Caco-2 (cell line): ENCODE data around the gene POLD1. TPM values are rescaled to one million over a fixed set of nuclear protein-coding genes. Genes with fewer than 3 reads are reported as not detected.

Experiments used
- BruUV-seq: library from RNA; stranded (reverse); fragments of 400-500 nt; replicated peaks from 2 replicates; lab custom pipeline; 2021; lab: Mats Ljungman, UMichigan
- CTCF ChIA-PET: fragments of 300-600 bp; sonication (Branson Sonifier 250); formaldehyde crosslinking; loops from one replicate; lab custom pipeline; 2022; ENCODE audit warnings: antibody characterized with exemption; lab: Charles Lee
- POLR2A ChIA-PET: fragments of 300-600 bp; sonication (Branson Sonifier 250); formaldehyde crosslinking; loops from one replicate; lab custom pipeline; 2022; ENCODE audit warnings: antibody characterized with exemption; lab: Charles Lee
- DNase-seq, 2 experiments: peaks; one replicate each; pipeline versions ENCODE4 v3.0.0 to v3.0.0-alpha.2; 2020 to 2022
- H3K27me3 ChIP-seq: replicated peaks from 2 replicates; pipeline ENCODE4 v1.6.0; 2011; ENCODE audit warnings: low read length; ENCODE audit not compliant: control insufficient read depth, insufficient read depth
- H3K36me3 ChIP-seq: 2 replicates; pipeline ENCODE4 v1.5.1; 2011; ENCODE audit warnings: low read length; ENCODE audit not compliant: control insufficient read depth, insufficient read depth
- H3K4me1 ChIP-seq: fragments of 250-450 bp; sonication (Bioruptor Pico); 2 replicates; pipeline ENCODE4 v1.5.1; 2020; ENCODE audit warnings: mild to moderate bottlenecking
- H3K4me3 ChIP-seq: 2 replicates; pipeline ENCODE4 v1.5.1; 2011; ENCODE audit warnings: low read depth, mild to moderate bottlenecking, control low read depth, low read length
- H3K9me3 ChIP-seq: fragments of 250-450 bp; sonication (Bioruptor Pico); 2 replicates; pipeline ENCODE4 v1.5.1; 2020; ENCODE audit warnings: mild to moderate bottlenecking, moderate library complexity
- H3K27ac Mint-ChIP-seq: one replicate; pipeline ENCODE4 v1.8.0; 2022; ENCODE audit warnings: mixed read lengths; ENCODE audit not compliant: unreplicated experiment
- H3K27me3 Mint-ChIP-seq: one replicate; pipeline ENCODE4 v1.8.0; 2022; ENCODE audit warnings: mixed read lengths; ENCODE audit not compliant: insufficient read depth, unreplicated experiment
- H3K36me3 Mint-ChIP-seq: one replicate; pipeline ENCODE4 v1.8.0; 2022; ENCODE audit warnings: mild to moderate bottlenecking, mixed read lengths; ENCODE audit not compliant: insufficient read depth, unreplicated experiment
- H3K4me1 Mint-ChIP-seq: one replicate; pipeline ENCODE4 v1.8.0; 2022; ENCODE audit warnings: low read depth, mixed read lengths; ENCODE audit not compliant: unreplicated experiment
- H3K4me3 Mint-ChIP-seq: one replicate; pipeline ENCODE4 v1.8.0; 2022; ENCODE audit warnings: mild to moderate bottlenecking, moderate library complexity, mixed read lengths; ENCODE audit not compliant: unreplicated experiment
- H3K9me3 Mint-ChIP-seq: one replicate; pipeline ENCODE4 v1.8.0; 2022; ENCODE audit warnings: mixed read lengths; ENCODE audit not compliant: unreplicated experiment
- CTCF ChIP-seq, 2 experiments: fragments of 200-600 bp in 1 of 2; IDR thresholded peaks; 1 replicate in 1 of 2; 2 replicates in 1 of 2; pipeline versions ENCODE4 v1.5.1 to v1.8.0; 2011 to 2022; ENCODE audit warnings: antibody characterized with exemption in 1 of 2, control low read depth in 1 of 2, inconsistent platforms in 1 of 2, low read depth in 1 of 2, low read length in 1 of 2, mild to moderate bottlenecking in 1 of 2, moderate library complexity in 1 of 2; ENCODE audit not compliant: insufficient read depth in 1 of 2, severe bottlenecking in 1 of 2, unreplicated experiment in 1 of 2
- intact Hi-C: fragments of 100-400 bp; cut with micrococcal nuclease; formaldehyde crosslinking; loops from one replicate; pipeline ENCODE4 v1.10.0; 2022; ENCODE audit not compliant: unreplicated experiment
- total RNA-seq: library from RNA; stranded (reverse); gene quantifications from 2 replicates; pipeline ENCODE4 v1.2.3, GENCODE V29; 2022

The POLD1 gene
- total RNA-seq, 1 experiment from 2014 or later = 128 TPM

GRCh38 chr19:50361290-50362029 lies 22.7 kb upstream of the POLD1 start:
- intact Hi-C loops = loop anchor here (10.0 kb wide), 1 partner anchor 563 kb away; no protein-coding TSS in a partner anchor
- no peak overlapping the region for H3K4me3 ChIP-seq
- DNase-seq = no peak
- no peaks in the 10 kb centered on the region for H3K9me3 Mint-ChIP-seq
- TF ChIP-seq CTCF (IDR thresholded peaks at IDR 0.05; ENCODE audit: insufficient read depth in 1 of 2, low read depth in 1 of 2, low read length in 1 of 2, severe bottlenecking in 1 of 2, unreplicated experiment in 1 of 2) = no peak
- no peaks in the 10 kb centered on the region for H3K9me3 ChIP-seq
- BruUV-seq = no TSS peak
- H3K4me1 ChIP-seq = no peaks in the 10 kb centered on the region
- 0 out of 2 replicates have a peak, but pooled peaks cover 1% of the 10 kb centered on the region for H3K36me3 ChIP-seq
- no peak overlapping the region for H3K27ac Mint-ChIP-seq
- H3K27me3 ChIP-seq = no peaks in the 10 kb centered on the region
- H3K4me1 Mint-ChIP-seq = peaks cover 5% of the 10 kb centered on the region
- peaks cover 5% of the 10 kb centered on the region for H3K36me3 Mint-ChIP-seq
- H3K27me3 Mint-ChIP-seq = peaks cover 6% of the 10 kb centered on the region
- ChIA-PET POLR2A (no interaction called here), CTCF (interaction anchor here (1.4 kb wide), 1 partner anchor 195 kb away, joined by 5 read pairs; no protein-coding TSS in a partner anchor)
- H3K4me3 Mint-ChIP-seq = no peak overlapping the region

- H3K9me3 ChIP-seq = no peaks in the 10 kb centered on the region
- Mint-ChIP-seq H3K27ac (no peak overlapping the region), H3K4me1 (peaks cover 5% of the 10 kb centered on the region), H3K27me3 (peaks cover 6% of the 10 kb centered on the region), H3K36me3 (peaks cover 5% of the 10 kb centered on the region), H3K4me3 (no peak overlapping the region), H3K9me3 (no peaks in the 10 kb centered on the region)
- BruUV-seq = no TSS peak
- POLR2A ChIA-PET = no interaction called here
- H3K27me3 ChIP-seq = no peaks in the 10 kb centered on the region
- H3K4me1 ChIP-seq = no peaks in the 10 kb centered on the region
- TF ChIP-seq CTCF (IDR thresholded peaks at IDR 0.05; ENCODE audit: insufficient read depth in 1 of 2, low read depth in 1 of 2, low read length in 1 of 2, severe bottlenecking in 1 of 2, unreplicated experiment in 1 of 2) = no peak
- H3K36me3 ChIP-seq = 0 out of 2 replicates have a peak, but pooled peaks cover 1% of the 10 kb centered on the region
- CTCF ChIA-PET = interaction anchor here (1.4 kb wide), 1 partner anchor 194 kb away, joined by 5 read pairs; no protein-coding TSS in a partner anchor
- intact Hi-C loops = loop anchor here (10.0 kb wide), 1 partner anchor 563 kb away; no protein-coding TSS in a partner anchor
- no peak for DNase-seq
- no peak overlapping the region for H3K4me3 ChIP-seq
These were observed 22.1 kb upstream of the POLD1 start for GRCh38 chr19:50362030-50362412.

- Mint-ChIP-seq H3K27ac (no peak overlapping the region), H3K4me1 (peaks cover 5% of the 10 kb centered on the region), H3K4me3 (no peak overlapping the region), H3K9me3 (no peaks in the 10 kb centered on the region), H3K36me3 (peaks cover 5% of the 10 kb centered on the region), H3K27me3 (peaks cover 6% of the 10 kb centered on the region)
- POLR2A ChIA-PET = no interaction called here
- H3K4me3 ChIP-seq = no peak overlapping the region
- BruUV-seq = no TSS peak
- 0 out of 2 replicates have a peak, but pooled peaks cover 1% of the 10 kb centered on the region for H3K36me3 ChIP-seq
- H3K27me3 ChIP-seq = no peaks in the 10 kb centered on the region
- no peaks in the 10 kb centered on the region for H3K4me1 ChIP-seq
- no peaks in the 10 kb centered on the region for H3K9me3 ChIP-seq
- no peak for DNase-seq
- intact Hi-C loops = loop anchor here (10.0 kb wide), 1 partner anchor 562 kb away; no protein-coding TSS in a partner anchor
- CTCF ChIA-PET = interaction anchor here (1.4 kb wide), 1 partner anchor 194 kb away, joined by 5 read pairs; no protein-coding TSS in a partner anchor
- TF ChIP-seq CTCF (IDR thresholded peaks at IDR 0.05; ENCODE audit: insufficient read depth in 1 of 2, low read depth in 1 of 2, low read length in 1 of 2, severe bottlenecking in 1 of 2, unreplicated experiment in 1 of 2) = no peak
These were observed 21.3 kb upstream of the POLD1 start for GRCh38 chr19:50362656-50363424.
